SK-N-SH (cell line): ENCODE results near the gene C5orf63. TPM values are rescaled to one million over a fixed set of nuclear protein-coding genes. Genes with fewer than 3 reads are reported as not detected.
A peak's percentile ranks its signal among the peaks of the same experiment; 100 is the strongest.

Experiments used
- CTCF ChIA-PET: fragments of 300-600, 350-600 bp; formaldehyde crosslinking; extraction: SDS; loops from one replicate; lab custom pipeline; 2021; lab: Yijun Ruan, JAX
- POLR2A ChIA-PET: fragments of 350-600 bp; sonication (Branson Sonifier 250); formaldehyde crosslinking; extraction: SDS; loops from one replicate; lab custom pipeline; 2020; ENCODE audit warnings: antibody characterized with exemption, inconsistent platforms; lab: Yijun Ruan, JAX
- DNase-seq: peaks from one replicate; pipeline ENCODE4 v3.0.0; 2012
- H2AFZ ChIP-seq: fragments of 200-600 bp; sonication (generic); 2 replicates; pipeline ENCODE4 v1.8.1; 2016; ENCODE audit warnings: antibody characterized with exemption, mild to moderate bottlenecking, low read depth
- H3F3A ChIP-seq: fragments of 200-600 bp; sonication (generic); replicated peaks from 2 replicates; pipeline ENCODE3; 2016; ENCODE audit warnings: antibody characterized with exemption, mild to moderate bottlenecking; ENCODE audit not compliant: insufficient read depth
- H3K27ac ChIP-seq, 2 experiments: fragments of 200-500 bp in 1 of 2; fragments of 200-600 bp in 1 of 2; sonication (Bioruptor generic) in 1 of 2; sonication (generic), shearing (Covaris generic) in 1 of 2; 2 replicates each; pipeline versions ENCODE4 v1.5.1 to v1.6.1; 2014 to 2016; ENCODE audit warnings: low read depth in 2 of 2, inconsistent platforms in 1 of 2, low read length in 1 of 2, mild to moderate bottlenecking in 1 of 2, mixed read lengths in 1 of 2
- H3K27me3 ChIP-seq: fragments of 200-600 bp; sonication (generic), shearing (Covaris generic); 2 replicates; pipeline ENCODE4 v1.6.1; 2016; ENCODE audit warnings: mixed run types; ENCODE audit not compliant: insufficient read depth
- H3K36me3 ChIP-seq, 2 experiments: fragments of 200-500 bp in 1 of 2; fragments of 200-600 bp in 1 of 2; sonication (Bioruptor generic) in 1 of 2; sonication (generic) in 1 of 2; replicated peaks in 1 of 2; 2 replicates each; pipeline versions ENCODE3 to v1.5.1; 2014 to 2016; ENCODE audit warnings: low read length in 1 of 2, mild to moderate bottlenecking in 1 of 2; ENCODE audit not compliant: insufficient read depth in 2 of 2, control insufficient read depth in 1 of 2
- H3K4me1 ChIP-seq, 2 experiments: fragments of 200-500 bp in 1 of 2; fragments of 200-600 bp in 1 of 2; sonication (Bioruptor generic) in 1 of 2; sonication (generic), shearing (Covaris generic) in 1 of 2; 2 replicates each; pipeline versions ENCODE4 v1.5.1 to v1.6.1; 2014 to 2016; ENCODE audit warnings: low read depth in 1 of 2, low read length in 1 of 2, mixed run types in 1 of 2; ENCODE audit not compliant: insufficient read depth in 2 of 2, control insufficient read depth in 1 of 2
- H3K4me2 ChIP-seq: fragments of 200-600 bp; sonication (generic), shearing (Covaris generic); 2 replicates; pipeline ENCODE4 v1.6.1; 2017; ENCODE audit warnings: mixed run types
- H3K4me3 ChIP-seq, 2 experiments: fragments of 200-500 bp in 1 of 2; fragments of 200-600 bp in 1 of 2; sonication (Bioruptor generic) in 1 of 2; sonication (generic), shearing (Covaris generic) in 1 of 2; 2 replicates each; pipeline versions ENCODE4 v1.5.1 to v1.8.1; 2014 to 2016; ENCODE audit warnings: low read depth in 2 of 2, inconsistent platforms in 1 of 2, low read length in 1 of 2, mild to moderate bottlenecking in 1 of 2, mixed read lengths in 1 of 2, moderate library complexity in 1 of 2
- H3K79me2 ChIP-seq: fragments of 200-600 bp; sonication (generic); 2 replicates; pipeline ENCODE4 v1.8.1; 2017; ENCODE audit warnings: mild to moderate bottlenecking; ENCODE audit not compliant: insufficient read depth
- H3K9ac ChIP-seq: fragments of 200-600 bp; sonication (generic); 2 replicates; pipeline ENCODE4 v1.6.1; 2017; ENCODE audit warnings: mixed run types
- H3K9me2 ChIP-seq: fragments of 200-600 bp; sonication (generic); 2 replicates; pipeline ENCODE4 v1.6.1; 2017; ENCODE audit warnings: mixed run types
- H3K9me3 ChIP-seq: fragments of 200-600 bp; sonication (generic); 2 replicates; pipeline ENCODE4 v1.6.1; 2017; ENCODE audit warnings: mixed run types, mild to moderate bottlenecking, moderate library complexity
- H4K20me1 ChIP-seq: fragments of 200-600 bp; sonication (generic); 2 replicates; pipeline ENCODE4 v1.6.1; 2017; ENCODE audit warnings: mild to moderate bottlenecking, mixed run types; ENCODE audit not compliant: insufficient read depth
- CHD2 ChIP-seq: fragments of 150-350 bp; IDR thresholded peaks from 2 replicates; pipeline ENCODE4 v1.6.1; 2018; ENCODE audit warnings: low read length; ENCODE audit not compliant: partially characterized antibody
- ELF1 ChIP-seq: IDR thresholded peaks from 2 replicates; pipeline ENCODE4 v1.4.0; 2012
- EZH2phosphoT487 ChIP-seq: fragments of 200-600 bp; sonication (generic); IDR thresholded peaks from 2 replicates; pipeline ENCODE4 v1.6.1; 2017; ENCODE audit warnings: low read depth, mixed run types, mild to moderate bottlenecking, antibody characterized with exemption, moderate library complexity, borderline replicate concordance
- FOSL2 ChIP-seq: IDR thresholded peaks from 2 replicates; pipeline ENCODE4 v1.4.0; 2012; ENCODE audit warnings: low read depth, mild to moderate bottlenecking, moderate library complexity, borderline replicate concordance
- MXI1 ChIP-seq: IDR thresholded peaks from 2 replicates; pipeline ENCODE4 v1.6.1; 2012; ENCODE audit warnings: mild to moderate bottlenecking, low read depth, low read length, improper control_type of control experiment
- NFIC ChIP-seq: IDR thresholded peaks from 2 replicates; pipeline ENCODE4 v1.4.0; 2012; ENCODE audit warnings: borderline replicate concordance
- POLR2AphosphoS5 ChIP-seq: IDR thresholded peaks from 2 replicates; pipeline ENCODE4 v1.6.1; 2012; ENCODE audit warnings: low read depth, low read length
- RCOR1 ChIP-seq: fragments of 150-350 bp; IDR thresholded peaks from 2 replicates; pipeline ENCODE4 v1.6.1; 2017; ENCODE audit warnings: antibody characterized with exemption, low read length
- SIN3A ChIP-seq: IDR thresholded peaks from 2 replicates; pipeline ENCODE4 v1.6.1; 2012; ENCODE audit warnings: low read depth, mild to moderate bottlenecking, low read length, moderate library complexity, borderline replicate concordance
- SMC3 ChIP-seq: IDR thresholded peaks from 2 replicates; pipeline ENCODE4 v1.6.1; 2012; ENCODE audit warnings: low read depth, low read length, improper control_type of control experiment
- TAF1 ChIP-seq: IDR thresholded peaks from 2 replicates; pipeline ENCODE4 v1.6.1; 2012; ENCODE audit warnings: low read depth, mild to moderate bottlenecking, low read length, moderate library complexity, borderline replicate concordance
- TCF12 ChIP-seq: IDR thresholded peaks from 2 replicates; pipeline ENCODE4 v1.4.0; 2012
- TEAD4 ChIP-seq: IDR thresholded peaks from 2 replicates; pipeline ENCODE4 v1.4.0; 2012; ENCODE audit warnings: mild to moderate bottlenecking, borderline replicate concordance; ENCODE audit not compliant: insufficient read depth
- WGBS: methylation state at CpG from one replicate; pipeline ENCODE4 v1.1.6; 2017; ENCODE audit warnings: low lambda C conversion rate; 5-methylcytosine and 5-hydroxymethylcytosine counted together
- polyA plus RNA-seq, 3 experiments: library from polyadenylated mRNA; depleted of rRNA; stranded (reverse); fragments of >200 nt; gene quantifications; 2 replicates each; pipeline ENCODE4 v1.2.3, GENCODE V29; 2012
- TF ChIP-seq, protein P1 (sequence below): IDR thresholded peaks from 2 replicates; pipeline ENCODE4 v1.4.0; 2012; ENCODE audit warnings: low read depth
- TF ChIP-seq, protein P2 (sequence below): IDR thresholded peaks from 2 replicates; pipeline ENCODE4; 2012
- TF ChIP-seq, protein P3 (sequence below): IDR thresholded peaks from 2 replicates; pipeline ENCODE4 v1.4.0; 2012; ENCODE audit warnings: low read depth, borderline replicate concordance
- TF ChIP-seq, protein P4 (sequence below): fragments of 150-350 bp; IDR thresholded peaks from 2 replicates; pipeline ENCODE4 v1.6.1; 2017; ENCODE audit warnings: antibody characterized with exemption, low read length, low read depth, borderline replicate concordance
- TF ChIP-seq, protein P5 (sequence below): IDR thresholded peaks from 2 replicates; pipeline ENCODE4 v1.4.0; 2012; ENCODE audit warnings: low read depth, borderline replicate concordance

The C5orf63 gene
- polyA plus RNA-seq, 1 of the 3 experiments (the other 2 are of a cell fraction), result 3.6 TPM

DNA sequence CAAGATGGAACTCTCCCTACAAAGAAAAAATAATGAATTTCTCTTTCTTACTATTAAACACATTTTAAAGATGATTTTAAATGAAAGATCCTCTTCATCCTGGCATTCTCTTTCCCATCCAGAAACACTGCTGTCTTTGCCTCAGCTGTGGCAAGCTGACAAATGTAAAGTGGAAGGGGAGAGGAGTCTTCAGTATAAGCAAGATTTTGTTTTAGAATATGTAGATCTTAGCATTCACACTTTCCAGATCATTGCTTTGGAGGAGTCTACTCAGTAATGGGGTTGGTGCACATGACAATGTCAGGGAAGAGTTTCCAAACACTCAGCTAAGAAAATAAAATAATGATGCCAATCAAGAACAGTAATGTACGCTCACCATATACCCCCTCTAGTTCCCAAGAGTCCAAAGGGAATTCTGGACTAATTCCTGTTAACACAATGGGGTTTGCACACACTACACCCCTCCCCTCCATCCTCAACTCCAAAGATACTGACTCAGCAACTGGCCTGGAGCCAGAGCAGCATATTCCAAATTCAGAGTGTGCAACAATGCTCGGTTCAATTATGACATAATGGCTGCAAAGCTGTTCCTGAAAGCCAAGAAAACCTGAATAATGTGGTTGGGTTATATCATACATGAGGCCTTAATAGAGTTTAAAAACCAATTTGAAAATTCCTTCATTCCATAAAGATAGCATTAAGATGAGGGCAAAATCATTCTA is 4.6 kb downstream of the C5orf63 start (continued):
- TF ChIP-seq SIN3A (no peak), RCOR1 (no peak), TCF12 (peak; percentile 21; the same call in 1 of the 2 replicates)

DNA sequence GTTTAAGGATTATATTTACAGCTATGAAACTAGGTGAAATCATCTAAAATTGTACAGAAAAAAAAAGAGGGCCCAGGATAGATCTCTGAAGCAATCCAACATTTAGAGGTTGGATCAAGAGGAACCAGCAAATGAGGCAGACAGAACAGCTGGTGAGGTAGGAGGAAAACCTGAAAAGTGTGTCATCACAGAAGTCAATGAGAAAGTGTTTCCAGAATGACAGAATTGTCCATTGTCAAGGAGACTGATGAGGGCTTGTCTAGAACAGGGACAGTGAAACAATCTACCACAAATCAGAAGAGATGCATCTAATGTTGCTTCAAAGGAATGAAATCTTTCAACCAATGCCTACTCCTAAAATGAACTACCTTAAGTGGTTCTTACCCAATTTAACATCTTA is 6.6 kb downstream of the C5orf63 start:
- H3K4me1 ChIP-seq, result no peaks in the 10 kb centered on the region
- ChIA-PET POLR2A (no interaction called here), CTCF (no interaction called here)
- H3K79me2 ChIP-seq, result no peaks in the 10 kb centered on the region
- TF ChIP-seq FOSL2 (no peak), EZH2phosphoT487 (no peak)
- H3K36me3 ChIP-seq, result peaks cover 0 to 4% of the 10 kb centered on the region in 2 experiments
- no peaks in the 10 kb centered on the region for H3K9me3 ChIP-seq
- no peaks in the 10 kb centered on the region for H3K27me3 ChIP-seq
- no peaks in the 10 kb centered on the region for H4K20me1 ChIP-seq
- no peak overlapping the region for H2AFZ ChIP-seq
- DNase-seq, result no peak
- no peak overlapping the region for H3K27ac ChIP-seq
- H3F3A ChIP-seq, result no peaks in the 10 kb centered on the region
- H3K9me2 ChIP-seq, result no peaks in the 10 kb centered on the region
- no peak overlapping the region for H3K4me3 ChIP-seq
- H3K9ac ChIP-seq, result no peak overlapping the region
- no peak overlapping the region for H3K4me2 ChIP-seq

DNA sequence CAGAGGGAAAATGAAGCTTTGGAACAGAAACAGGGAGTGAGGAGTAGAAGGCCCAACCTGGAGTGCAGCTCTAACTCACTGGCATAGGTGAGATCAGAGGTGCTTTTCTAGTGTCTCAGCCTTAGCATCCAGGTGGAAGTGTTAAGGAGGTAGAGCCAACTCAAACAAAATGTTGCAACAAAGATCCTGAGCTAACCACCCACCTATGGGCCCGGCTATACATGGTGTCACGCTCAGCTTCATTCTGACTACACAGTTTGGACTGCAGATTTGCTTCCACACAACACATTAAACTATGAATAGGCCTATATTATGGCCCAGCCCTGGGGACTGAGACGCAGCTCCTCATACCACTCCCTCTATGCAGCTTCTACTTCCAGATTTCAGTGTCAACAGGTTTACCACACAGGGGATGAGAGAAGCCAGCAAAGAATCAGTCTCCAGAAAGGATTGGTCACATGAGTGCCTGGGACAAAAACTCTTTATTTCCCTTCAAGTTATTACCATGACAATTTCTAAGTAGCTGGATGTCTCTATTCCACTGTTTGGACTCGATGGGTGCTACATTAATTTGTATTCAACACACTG is 9.0 kb downstream of the C5orf63 start:
- H2AFZ ChIP-seq, result no peak overlapping the region
- TF ChIP-seq, protein P1, sequence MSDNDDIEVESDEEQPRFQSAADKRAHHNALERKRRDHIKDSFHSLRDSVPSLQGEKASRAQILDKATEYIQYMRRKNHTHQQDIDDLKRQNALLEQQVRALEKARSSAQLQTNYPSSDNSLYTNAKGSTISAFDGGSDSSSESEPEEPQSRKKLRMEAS, result no peak
- TF ChIP-seq SIN3A (no peak), TAF1 (no peak), NFIC (no peak), MXI1 (no peak), TEAD4 (no peak), SMC3 (no peak), ELF1 (no peak), POLR2AphosphoS5 (no peak), CHD2 (no peak)
- TF ChIP-seq, protein P2, sequence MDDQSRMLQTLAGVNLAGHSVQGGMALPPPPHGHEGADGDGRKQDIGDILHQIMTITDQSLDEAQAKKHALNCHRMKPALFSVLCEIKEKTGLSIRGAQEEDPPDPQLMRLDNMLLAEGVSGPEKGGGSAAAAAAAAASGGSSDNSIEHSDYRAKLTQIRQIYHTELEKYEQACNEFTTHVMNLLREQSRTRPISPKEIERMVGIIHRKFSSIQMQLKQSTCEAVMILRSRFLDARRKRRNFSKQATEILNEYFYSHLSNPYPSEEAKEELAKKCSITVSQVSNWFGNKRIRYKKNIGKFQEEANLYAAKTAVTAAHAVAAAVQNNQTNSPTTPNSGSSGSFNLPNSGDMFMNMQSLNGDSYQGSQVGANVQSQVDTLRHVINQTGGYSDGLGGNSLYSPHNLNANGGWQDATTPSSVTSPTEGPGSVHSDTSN, result no peak
- TF ChIP-seq, protein P3, sequence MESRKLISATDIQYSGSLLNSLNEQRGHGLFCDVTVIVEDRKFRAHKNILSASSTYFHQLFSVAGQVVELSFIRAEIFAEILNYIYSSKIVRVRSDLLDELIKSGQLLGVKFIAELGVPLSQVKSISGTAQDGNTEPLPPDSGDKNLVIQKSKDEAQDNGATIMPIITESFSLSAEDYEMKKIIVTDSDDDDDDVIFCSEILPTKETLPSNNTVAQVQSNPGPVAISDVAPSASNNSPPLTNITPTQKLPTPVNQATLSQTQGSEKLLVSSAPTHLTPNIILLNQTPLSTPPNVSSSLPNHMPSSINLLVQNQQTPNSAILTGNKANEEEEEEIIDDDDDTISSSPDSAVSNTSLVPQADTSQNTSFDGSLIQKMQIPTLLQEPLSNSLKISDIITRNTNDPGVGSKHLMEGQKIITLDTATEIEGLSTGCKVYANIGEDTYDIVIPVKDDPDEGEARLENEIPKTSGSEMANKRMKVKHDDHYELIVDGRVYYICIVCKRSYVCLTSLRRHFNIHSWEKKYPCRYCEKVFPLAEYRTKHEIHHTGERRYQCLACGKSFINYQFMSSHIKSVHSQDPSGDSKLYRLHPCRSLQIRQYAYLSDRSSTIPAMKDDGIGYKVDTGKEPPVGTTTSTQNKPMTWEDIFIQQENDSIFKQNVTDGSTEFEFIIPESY, result no peak
- TF ChIP-seq, protein P4, sequence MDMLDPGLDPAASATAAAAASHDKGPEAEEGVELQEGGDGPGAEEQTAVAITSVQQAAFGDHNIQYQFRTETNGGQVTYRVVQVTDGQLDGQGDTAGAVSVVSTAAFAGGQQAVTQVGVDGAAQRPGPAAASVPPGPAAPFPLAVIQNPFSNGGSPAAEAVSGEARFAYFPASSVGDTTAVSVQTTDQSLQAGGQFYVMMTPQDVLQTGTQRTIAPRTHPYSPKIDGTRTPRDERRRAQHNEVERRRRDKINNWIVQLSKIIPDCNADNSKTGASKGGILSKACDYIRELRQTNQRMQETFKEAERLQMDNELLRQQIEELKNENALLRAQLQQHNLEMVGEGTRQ, result no peak
- TF ChIP-seq, protein P5, sequence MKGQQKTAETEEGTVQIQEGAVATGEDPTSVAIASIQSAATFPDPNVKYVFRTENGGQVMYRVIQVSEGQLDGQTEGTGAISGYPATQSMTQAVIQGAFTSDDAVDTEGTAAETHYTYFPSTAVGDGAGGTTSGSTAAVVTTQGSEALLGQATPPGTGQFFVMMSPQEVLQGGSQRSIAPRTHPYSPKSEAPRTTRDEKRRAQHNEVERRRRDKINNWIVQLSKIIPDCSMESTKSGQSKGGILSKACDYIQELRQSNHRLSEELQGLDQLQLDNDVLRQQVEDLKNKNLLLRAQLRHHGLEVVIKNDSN, result no peak
- TF ChIP-seq, all 33 proteins: peak for 0
- Histone ChIP-seq H3K4me3 (no peak overlapping the region), H3K27me3 (no peaks in the 10 kb centered on the region), H3K9ac (no peak overlapping the region), H3K36me3 (peaks cover 0 to 4% of the 10 kb centered on the region in 2 experiments), H3K9me3 (no peaks in the 10 kb centered on the region), H3K79me2 (no peaks in the 10 kb centered on the region), H3K27ac (no peak overlapping the region), H4K20me1 (no peaks in the 10 kb centered on the region), H3F3A (no peaks in the 10 kb centered on the region), H3K4me2 (no peak overlapping the region), H3K9me2 (no peaks in the 10 kb centered on the region), H3K4me1 (no peaks in the 10 kb centered on the region)
- WGBS, result 89% methylated on average over 4 of the region's 4 CpGs
- ChIA-PET POLR2A (no interaction called here), CTCF (interaction anchor here (1.0 to 1.6 kb wide), 2 partner anchors 8 to 9 kb away, joined by 3 to 7 read pairs; no protein-coding TSS in a partner anchor)
- DNase-seq, result no peak
